Measurements from ENCODE around the gene BMS1. TPM values are rescaled to one million over a fixed set of nuclear protein-coding genes. Genes with fewer than 3 reads are reported as not detected.

Gene BMS1
- total RNA-seq, 1 experiment from 2014 or later = 35.9 TPM

DNA sequence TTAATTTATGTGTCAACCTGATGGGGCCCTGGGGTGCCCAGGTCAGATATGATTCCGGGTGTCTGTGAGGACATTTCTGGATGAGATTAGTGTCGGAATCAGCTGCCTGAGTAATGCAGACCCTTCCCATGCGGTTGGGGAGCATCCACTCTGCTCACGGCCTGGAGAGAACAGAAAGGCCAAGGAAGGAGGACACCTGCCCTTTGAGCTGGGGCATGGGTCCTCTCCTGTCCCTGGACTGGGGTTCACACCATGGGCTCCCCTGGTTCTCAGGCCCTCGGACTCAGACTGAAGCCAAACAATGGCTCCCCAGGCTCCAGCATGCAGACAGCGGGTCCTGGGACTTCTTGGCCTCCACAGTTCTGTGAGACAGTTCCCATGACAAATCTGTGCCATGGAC is 94.3 kb downstream of the BMS1 start:
- BruUV-seq (replicated peaks) = no TSS peak
- intact Hi-C loops (cut with micrococcal nuclease; ENCODE audit: unreplicated experiment) = no loop called here
- CTCF ChIA-PET = no interaction called here
- H3K4me1 ChIP-seq (ENCODE audit: insufficient read depth, low read length, poor library complexity, severe bottlenecking) = peaks cover 12% of the 10 kb centered on the region
- no peak overlapping the region for H3K4me3 ChIP-seq (ENCODE audit: low read depth, low read length, poor library complexity, severe bottlenecking)
- POLR2A ChIA-PET (ENCODE audit: low non-redundant PET) = no interaction called here
- no peaks in the 10 kb centered on the region for H3K9me3 ChIP-seq (ENCODE audit: low read depth, low read length, poor library complexity, severe bottlenecking)
- H3K27ac ChIP-seq (ENCODE audit: low read depth, low read length, poor library complexity, severe bottlenecking) = no peak overlapping the region
- H3K36me3 ChIP-seq (ENCODE audit: insufficient read depth, low read length, poor library complexity, severe bottlenecking) = no peaks in the 10 kb centered on the region
- no peak for DNase-seq (ENCODE audit: low spot score)
- TF ChIP-seq EZH2 (IDR thresholded peaks at IDR 0.05; ENCODE audit: borderline replicate concordance, low read depth, low read length, poor library complexity, severe bottlenecking) = no peak
- TF ChIP-seq, protein P1, sequence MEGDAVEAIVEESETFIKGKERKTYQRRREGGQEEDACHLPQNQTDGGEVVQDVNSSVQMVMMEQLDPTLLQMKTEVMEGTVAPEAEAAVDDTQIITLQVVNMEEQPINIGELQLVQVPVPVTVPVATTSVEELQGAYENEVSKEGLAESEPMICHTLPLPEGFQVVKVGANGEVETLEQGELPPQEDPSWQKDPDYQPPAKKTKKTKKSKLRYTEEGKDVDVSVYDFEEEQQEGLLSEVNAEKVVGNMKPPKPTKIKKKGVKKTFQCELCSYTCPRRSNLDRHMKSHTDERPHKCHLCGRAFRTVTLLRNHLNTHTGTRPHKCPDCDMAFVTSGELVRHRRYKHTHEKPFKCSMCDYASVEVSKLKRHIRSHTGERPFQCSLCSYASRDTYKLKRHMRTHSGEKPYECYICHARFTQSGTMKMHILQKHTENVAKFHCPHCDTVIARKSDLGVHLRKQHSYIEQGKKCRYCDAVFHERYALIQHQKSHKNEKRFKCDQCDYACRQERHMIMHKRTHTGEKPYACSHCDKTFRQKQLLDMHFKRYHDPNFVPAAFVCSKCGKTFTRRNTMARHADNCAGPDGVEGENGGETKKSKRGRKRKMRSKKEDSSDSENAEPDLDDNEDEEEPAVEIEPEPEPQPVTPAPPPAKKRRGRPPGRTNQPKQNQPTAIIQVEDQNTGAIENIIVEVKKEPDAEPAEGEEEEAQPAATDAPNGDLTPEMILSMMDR (conservative IDR thresholded peaks at IDR 0.05; ENCODE audit: low read depth, low read length) = no peak
- no peaks in the 10 kb centered on the region for H3K27me3 ChIP-seq (replicated peaks; ENCODE audit: insufficient read depth, low read depth, low read length, poor library complexity)

DNA sequence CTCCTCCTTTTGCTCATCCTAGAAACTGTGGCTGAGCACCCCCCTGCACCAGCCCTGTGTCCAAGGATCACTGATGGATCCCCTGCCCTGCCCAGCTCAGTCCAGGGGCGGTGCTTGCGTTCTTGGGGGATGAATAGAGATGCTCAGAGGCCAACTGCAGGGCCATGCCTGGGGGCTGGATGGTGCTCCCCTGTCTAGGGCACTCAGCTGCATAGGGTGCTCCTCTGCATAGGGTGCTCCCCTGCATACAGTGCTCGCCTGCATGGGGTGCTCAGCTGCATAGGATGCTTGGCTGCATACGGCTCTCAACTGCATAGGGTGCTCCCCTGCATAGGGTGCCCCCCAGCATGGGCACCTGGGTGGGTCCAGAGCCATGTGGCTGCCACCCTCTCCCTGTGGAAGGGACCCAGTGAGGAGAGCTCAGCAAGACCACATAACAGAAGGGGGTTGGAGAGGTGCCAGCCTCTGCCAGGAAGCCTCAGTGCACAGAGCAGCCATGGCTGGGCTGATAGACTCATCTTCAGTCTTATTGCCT is 95.0 kb downstream of the BMS1 start:
- ChIA-PET CTCF (no interaction called here), POLR2A (ENCODE audit: low non-redundant PET) (no interaction called here)
- Histone ChIP-seq H3K9me3 (ENCODE audit: low read depth, low read length, poor library complexity, severe bottlenecking) (no peaks in the 10 kb centered on the region), H3K4me3 (ENCODE audit: low read depth, low read length, poor library complexity, severe bottlenecking) (no peak overlapping the region), H3K27me3 (replicated peaks; ENCODE audit: insufficient read depth, low read depth, low read length, poor library complexity) (no peaks in the 10 kb centered on the region), H3K27ac (ENCODE audit: low read depth, low read length, poor library complexity, severe bottlenecking) (no peak overlapping the region), H3K36me3 (ENCODE audit: insufficient read depth, low read length, poor library complexity, severe bottlenecking) (no peaks in the 10 kb centered on the region), H3K4me1 (ENCODE audit: insufficient read depth, low read length, poor library complexity, severe bottlenecking) (peaks cover 12% of the 10 kb centered on the region)
- intact Hi-C loops (cut with micrococcal nuclease; ENCODE audit: unreplicated experiment) = no loop called here
- TF ChIP-seq, protein P1 (conservative IDR thresholded peaks at IDR 0.05; ENCODE audit: low read depth, low read length) = no peak
- TF ChIP-seq EZH2 (IDR thresholded peaks at IDR 0.05; ENCODE audit: borderline replicate concordance, low read depth, low read length, poor library complexity, severe bottlenecking) = no peak
- no TSS peak for BruUV-seq (replicated peaks)
- DNase-seq (ENCODE audit: low spot score) = no peak

DNA sequence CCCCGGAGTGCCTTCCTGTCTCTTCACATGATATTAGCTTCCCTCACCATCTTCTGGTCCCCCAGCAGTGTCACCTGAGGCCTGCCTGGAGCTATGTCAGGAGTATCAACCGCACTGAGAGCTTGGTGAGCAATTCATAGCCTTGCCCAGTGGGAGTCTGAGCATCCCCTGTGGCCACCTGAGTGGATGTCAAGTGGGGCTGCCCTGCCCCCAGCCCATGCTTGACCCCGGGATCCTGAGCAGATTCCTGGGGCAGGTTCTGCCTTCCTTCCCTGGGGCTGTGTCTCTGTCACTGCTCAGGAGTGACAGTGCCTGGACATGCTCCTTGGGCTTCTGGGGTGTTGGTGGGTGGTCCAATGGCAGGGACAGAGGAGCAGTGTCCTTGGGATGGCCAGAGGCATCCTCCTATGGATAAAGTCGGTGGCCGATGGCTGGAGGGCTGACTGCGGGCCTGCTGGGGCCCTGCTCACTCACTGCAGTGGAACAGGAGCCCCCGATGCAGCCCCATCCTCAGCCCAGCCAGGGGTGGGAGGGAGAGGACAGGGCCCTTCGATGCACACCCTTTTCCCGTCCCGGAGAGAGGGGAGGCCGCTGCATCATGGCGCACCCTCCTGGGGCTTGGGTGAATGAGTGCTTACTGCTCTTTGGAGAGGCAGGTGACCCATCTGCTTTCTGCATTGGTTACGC is 95.7 kb downstream of the BMS1 start:
- ChIA-PET POLR2A (ENCODE audit: low non-redundant PET) (no interaction called here), CTCF (no interaction called here)
- no peaks in the 10 kb centered on the region for H3K36me3 ChIP-seq (ENCODE audit: insufficient read depth, low read length, poor library complexity, severe bottlenecking)
- intact Hi-C loops (cut with micrococcal nuclease; ENCODE audit: unreplicated experiment) = no loop called here
- H3K27me3 ChIP-seq (replicated peaks; ENCODE audit: insufficient read depth, low read depth, low read length, poor library complexity) = no peaks in the 10 kb centered on the region
- TF ChIP-seq EZH2 (IDR thresholded peaks at IDR 0.05; ENCODE audit: borderline replicate concordance, low read depth, low read length, poor library complexity, severe bottlenecking) = no peak
- TF ChIP-seq, protein P1 (conservative IDR thresholded peaks at IDR 0.05; ENCODE audit: low read depth, low read length) = no peak
- H3K4me1 ChIP-seq (ENCODE audit: insufficient read depth, low read length, poor library complexity, severe bottlenecking) = peaks cover 12% of the 10 kb centered on the region
- no peak for DNase-seq (ENCODE audit: low spot score)
- no peak overlapping the region for H3K27ac ChIP-seq (ENCODE audit: low read depth, low read length, poor library complexity, severe bottlenecking)
- H3K4me3 ChIP-seq (ENCODE audit: low read depth, low read length, poor library complexity, severe bottlenecking) = no peak overlapping the region
- no TSS peak for BruUV-seq (replicated peaks)
- H3K9me3 ChIP-seq (ENCODE audit: low read depth, low read length, poor library complexity, severe bottlenecking) = no peaks in the 10 kb centered on the region
